ENCODE data around the gene GRB2.

- TF ChIP-seq GATA2 (IDR thresholded peaks at IDR 0.05; ENCODE audit: low read depth, low read length) (no peak), GATA3 (IDR thresholded peaks at IDR 0.05; ENCODE audit: low read depth, low read length) (no peak)
Observed at GRCh38 chr17:75288359-75288758, 117.1 kb downstream of the GRB2 start.

Data from SH-SY5Y (cell line).